Measurements from ENCODE around the gene CENATAC. TPM values are rescaled to one million over a fixed set of nuclear protein-coding genes. Genes with fewer than 3 reads are reported as not detected.

The CENATAC gene
- total RNA-seq, 3 donors from 2014 or later: 42.9 to 75.4 (median 71.1) TPM

- no peak for TF ChIP-seq POLR2A (IDR thresholded peaks at IDR 0.05)
- no peak for TF ChIP-seq CTCF (IDR thresholded peaks at IDR 0.05)
- no peak for TF ChIP-seq POLR2AphosphoS5 (IDR thresholded peaks at IDR 0.05)
- H3K36me3 ChIP-seq: no peaks in the 10 kb centered on the region
- no peak for DNase-seq (ENCODE audit: low spot score in 2 of 2)
- no peaks in the 10 kb centered on the region for H3K27me3 ChIP-seq
- peaks cover 0 to 19% of the 10 kb centered on the region in 2 donors for H3K4me1 ChIP-seq
- intact Hi-C loops (cut with DNase I; ENCODE audit: low total_unique reads): no loop called here
- H3K27ac ChIP-seq: peak overlapping the region; percentile 86 to 90
- H3K9me3 ChIP-seq: no peaks in the 10 kb centered on the region
- no peak overlapping the region for H3K4me3 ChIP-seq
Observed at GRCh38 chr11:119028346-119029068, 30.6 kb downstream of the CENATAC start.

- H3K4me1 ChIP-seq: peaks cover 0 to 19% of the 10 kb centered on the region in 2 donors
- intact Hi-C loops (cut with DNase I; ENCODE audit: low total_unique reads): no loop called here
- peak overlapping the region in 2 of 3 donors; percentile 81 to 86 for H3K4me3 ChIP-seq
- peak overlapping the region; percentile 86 to 90 for H3K27ac ChIP-seq
- TF ChIP-seq CTCF (IDR thresholded peaks at IDR 0.05) (no peak), POLR2AphosphoS5 (IDR thresholded peaks at IDR 0.05) (no peak), POLR2A (IDR thresholded peaks at IDR 0.05) (no peak)
- no peak for DNase-seq (ENCODE audit: low spot score in 2 of 2)
- H3K9me3 ChIP-seq: no peaks in the 10 kb centered on the region
- H3K36me3 ChIP-seq: no peaks in the 10 kb centered on the region
- H3K27me3 ChIP-seq: no peaks in the 10 kb centered on the region
Observed at GRCh38 chr11:119029069-119029339, 31.1 kb downstream of the CENATAC start.

GRCh38 chr11:119029340-119030028 lies 31.5 kb downstream of the CENATAC start:
- Histone ChIP-seq H3K4me1 (peaks cover 0 to 19% of the 10 kb centered on the region in 2 donors), H3K4me3 (peak overlapping the region; percentile 62 to 86 (median 81)), H3K9me3 (no peaks in the 10 kb centered on the region), H3K27ac (peak overlapping the region; percentile 86 to 90), H3K36me3 (no peaks in the 10 kb centered on the region), H3K27me3 (no peaks in the 10 kb centered on the region)
- DNase-seq (ENCODE audit: low spot score in 2 of 2): no peak
- TF ChIP-seq CTCF (IDR thresholded peaks at IDR 0.05) (no peak), POLR2AphosphoS5 (IDR thresholded peaks at IDR 0.05) (no peak), POLR2A (IDR thresholded peaks at IDR 0.05) (no peak)
- intact Hi-C loops (cut with DNase I; ENCODE audit: low total_unique reads): no loop called here

- H3K27ac ChIP-seq: peak overlapping the region; percentile 86 to 90
- intact Hi-C loops (cut with DNase I; ENCODE audit: low total_unique reads): no loop called here
- no peak for DNase-seq (ENCODE audit: low spot score in 2 of 2)
- no peaks in the 10 kb centered on the region for H3K27me3 ChIP-seq
- H3K36me3 ChIP-seq: no peaks in the 10 kb centered on the region
- TF ChIP-seq POLR2A (IDR thresholded peaks at IDR 0.05): no peak
- TF ChIP-seq POLR2AphosphoS5 (IDR thresholded peaks at IDR 0.05): no peak
- TF ChIP-seq CTCF (IDR thresholded peaks at IDR 0.05): no peak
- H3K4me1 ChIP-seq: peaks cover 0 to 19% of the 10 kb centered on the region in 2 donors
- H3K4me3 ChIP-seq: peak overlapping the region; percentile 62 to 86 (median 81)
- H3K9me3 ChIP-seq: no peaks in the 10 kb centered on the region
Observed at GRCh38 chr11:119030029-119030328, 32.0 kb downstream of the CENATAC start.

- Histone ChIP-seq H3K36me3 (no peaks in the 10 kb centered on the region), H3K4me1 (peaks cover 0 to 19% of the 10 kb centered on the region in 2 donors), H3K4me3 (peak within 1 kb of the TSS; percentile 62 to 86 (median 81)), H3K27ac (peak within 1 kb of the TSS; percentile 86 to 90), H3K9me3 (no peaks in the 10 kb centered on the region), H3K27me3 (no peaks in the 10 kb centered on the region)
- TF ChIP-seq CTCF (IDR thresholded peaks at IDR 0.05): peak in 2 of 3 donors; percentile 89 to 90
- no peak for TF ChIP-seq POLR2A (IDR thresholded peaks at IDR 0.05)
- peak in 2 of 3 donors; percentile 42 to 49 for TF ChIP-seq POLR2AphosphoS5 (IDR thresholded peaks at IDR 0.05)
- peak; percentile 98 for DNase-seq (ENCODE audit: low spot score in 2 of 2)
- intact Hi-C loops (cut with DNase I; ENCODE audit: low total_unique reads): no loop called here
Observed at GRCh38 chr11:119030329-119031047, 32.5 kb downstream of the CENATAC start, which contains the start of gene SLC37A4. Gene SLC37A4 (minus strand): TSS chr11:119030877.
